ENCODE results near the gene OBP2B.

- TF ChIP-seq POLR2AphosphoS5 (IDR thresholded peaks at IDR 0.05), result no peak
- TF ChIP-seq CTCF (IDR thresholded peaks at IDR 0.05), result no peak
- no peak for TF ChIP-seq POLR2A (IDR thresholded peaks at IDR 0.05)
These were observed 1.4 kb downstream of the OBP2B start for GRCh38 chr9:133207540-133208170.

Measured in sigmoid colon (tissue), 4 donors.